ENCODE measurements around the gene NWD2. TPM values are rescaled to one million over a fixed set of nuclear protein-coding genes. Genes with fewer than 3 reads are reported as not detected.

Gene NWD2
- total and polyA plus RNA-seq, 2 experiments from 2014 or later: not detected

- DNase-seq: no peak
- H3K9me3 ChIP-seq (ENCODE audit: low read depth): no peaks in the 10 kb centered on the region
- H3K9me2 ChIP-seq (ENCODE audit: insufficient read depth): no peaks in the 10 kb centered on the region
- no peak overlapping the region for H2AFZ ChIP-seq
- H4K20me1 ChIP-seq (ENCODE audit: insufficient read depth): no peaks in the 10 kb centered on the region
- H3K27me3 ChIP-seq (replicated peaks; ENCODE audit: insufficient read depth): no peaks in the 10 kb centered on the region
- no peak overlapping the region for H3K4me3 ChIP-seq
- H3K79me2 ChIP-seq (ENCODE audit: insufficient read depth): no peaks in the 10 kb centered on the region
- H3K9ac ChIP-seq: no peak overlapping the region
- TF ChIP-seq EZH2phosphoT487 (IDR thresholded peaks at IDR 0.05; ENCODE audit: insufficient read depth, low read depth): no peak
- no peak for TF ChIP-seq EZH2 (IDR thresholded peaks at IDR 0.05; ENCODE audit: insufficient read depth, poor library complexity, severe bottlenecking)
- no peaks in the 10 kb centered on the region for H3K4me1 ChIP-seq (ENCODE audit: insufficient read depth)
- H3F3A ChIP-seq (ENCODE audit: insufficient read depth): no peaks in the 10 kb centered on the region
- H3K36me3 ChIP-seq (ENCODE audit: low read depth): no peaks in the 10 kb centered on the region
- H3K27ac ChIP-seq: no peak overlapping the region
- H3K4me2 ChIP-seq (ENCODE audit: unreplicated experiment): no peak overlapping the region
- in situ Hi-C loops (cut with MboI): no loop called here
Measured at GRCh38 chr4:37424753-37425152, 180.2 kb downstream of the NWD2 start.

GRCh38 chr4:37425857-37426256 is 181.3 kb downstream of the NWD2 start:
- Histone ChIP-seq H3F3A (ENCODE audit: insufficient read depth) (no peaks in the 10 kb centered on the region), H3K4me3 (no peak overlapping the region), H3K36me3 (ENCODE audit: low read depth) (no peaks in the 10 kb centered on the region), H4K20me1 (ENCODE audit: insufficient read depth) (no peaks in the 10 kb centered on the region), H3K79me2 (ENCODE audit: insufficient read depth) (no peaks in the 10 kb centered on the region), H3K4me2 (ENCODE audit: unreplicated experiment) (no peak overlapping the region), H3K27ac (no peak overlapping the region), H3K9me3 (ENCODE audit: low read depth) (no peaks in the 10 kb centered on the region), H2AFZ (no peak overlapping the region), H3K9me2 (ENCODE audit: insufficient read depth) (no peaks in the 10 kb centered on the region), H3K9ac (no peak overlapping the region), H3K4me1 (ENCODE audit: insufficient read depth) (no peaks in the 10 kb centered on the region), H3K27me3 (replicated peaks; ENCODE audit: insufficient read depth) (no peaks in the 10 kb centered on the region)
- no peak for DNase-seq
- TF ChIP-seq EZH2phosphoT487 (IDR thresholded peaks at IDR 0.05; ENCODE audit: insufficient read depth, low read depth) (no peak), EZH2 (IDR thresholded peaks at IDR 0.05; ENCODE audit: insufficient read depth, poor library complexity, severe bottlenecking) (no peak)
- in situ Hi-C loops (cut with MboI): no loop called here
- WGBS, 2 experiments (ENCODE audit: low coverage in 1 of 2, low lambda C conversion rate in 2 of 2, missing lambda C conversion rate in 2 of 2): 16 to 26% methylated on average over 2 of the region's 2 CpGs

- H3K27ac ChIP-seq: no peak overlapping the region
- H4K20me1 ChIP-seq (ENCODE audit: insufficient read depth): no peaks in the 10 kb centered on the region
- H3K79me2 ChIP-seq (ENCODE audit: insufficient read depth): no peaks in the 10 kb centered on the region
- H3K4me2 ChIP-seq (ENCODE audit: unreplicated experiment): no peak overlapping the region
- no peaks in the 10 kb centered on the region for H3K36me3 ChIP-seq (ENCODE audit: low read depth)
- no peaks in the 10 kb centered on the region for H3K4me1 ChIP-seq (ENCODE audit: insufficient read depth)
- DNase-seq: no peak
- WGBS, 2 experiments (ENCODE audit: low coverage in 1 of 2, low lambda C conversion rate in 2 of 2, missing lambda C conversion rate in 2 of 2): 27 to 30% methylated on average over 2 of the region's 2 CpGs
- no peak overlapping the region for H2AFZ ChIP-seq
- no peaks in the 10 kb centered on the region for H3K27me3 ChIP-seq (replicated peaks; ENCODE audit: insufficient read depth)
- in situ Hi-C loops (cut with MboI): no loop called here
- no peaks in the 10 kb centered on the region for H3K9me3 ChIP-seq (ENCODE audit: low read depth)
- no peaks in the 10 kb centered on the region for H3K9me2 ChIP-seq (ENCODE audit: insufficient read depth)
- no peak overlapping the region for H3K9ac ChIP-seq
- TF ChIP-seq EZH2phosphoT487 (IDR thresholded peaks at IDR 0.05; ENCODE audit: insufficient read depth, low read depth): no peak
- no peak for TF ChIP-seq EZH2 (IDR thresholded peaks at IDR 0.05; ENCODE audit: insufficient read depth, poor library complexity, severe bottlenecking)
- no peaks in the 10 kb centered on the region for H3F3A ChIP-seq (ENCODE audit: insufficient read depth)
- no peak overlapping the region for H3K4me3 ChIP-seq
Measured at GRCh38 chr4:37427193-37427592, 182.7 kb downstream of the NWD2 start.

GRCh38 chr4:37429906-37430305 is 185.4 kb downstream of the NWD2 start:
- no peak overlapping the region for H3K4me3 ChIP-seq
- no peaks in the 10 kb centered on the region for H3K9me2 ChIP-seq (ENCODE audit: insufficient read depth)
- H3F3A ChIP-seq (ENCODE audit: insufficient read depth): no peaks in the 10 kb centered on the region
- H3K36me3 ChIP-seq (ENCODE audit: low read depth): no peaks in the 10 kb centered on the region
- H3K27me3 ChIP-seq (replicated peaks; ENCODE audit: insufficient read depth): no peaks in the 10 kb centered on the region
- DNase-seq: no peak
- H3K79me2 ChIP-seq (ENCODE audit: insufficient read depth): no peaks in the 10 kb centered on the region
- H4K20me1 ChIP-seq (ENCODE audit: insufficient read depth): no peaks in the 10 kb centered on the region
- H3K4me2 ChIP-seq (ENCODE audit: unreplicated experiment): no peak overlapping the region
- H3K27ac ChIP-seq: no peak overlapping the region
- no peaks in the 10 kb centered on the region for H3K4me1 ChIP-seq (ENCODE audit: insufficient read depth)
- no peak overlapping the region for H2AFZ ChIP-seq
- in situ Hi-C loops (cut with MboI): no loop called here
- H3K9me3 ChIP-seq (ENCODE audit: low read depth): no peaks in the 10 kb centered on the region
- no peak for TF ChIP-seq EZH2phosphoT487 (IDR thresholded peaks at IDR 0.05; ENCODE audit: insufficient read depth, low read depth)
- TF ChIP-seq EZH2 (IDR thresholded peaks at IDR 0.05; ENCODE audit: insufficient read depth, poor library complexity, severe bottlenecking): no peak
- H3K9ac ChIP-seq: no peak overlapping the region

GRCh38 chr4:37430718-37431416 is 186.3 kb downstream of the NWD2 start:
- Histone ChIP-seq H3K9me2 (ENCODE audit: insufficient read depth) (no peaks in the 10 kb centered on the region), H4K20me1 (ENCODE audit: insufficient read depth) (no peaks in the 10 kb centered on the region), H2AFZ (no peak overlapping the region), H3K9me3 (ENCODE audit: low read depth) (no peaks in the 10 kb centered on the region), H3K36me3 (ENCODE audit: low read depth) (no peaks in the 10 kb centered on the region), H3K27me3 (replicated peaks; ENCODE audit: insufficient read depth) (no peaks in the 10 kb centered on the region), H3K4me3 (no peak overlapping the region), H3K9ac (no peak overlapping the region), H3K79me2 (ENCODE audit: insufficient read depth) (no peaks in the 10 kb centered on the region), H3K4me1 (ENCODE audit: insufficient read depth) (no peaks in the 10 kb centered on the region), H3K27ac (no peak overlapping the region), H3F3A (ENCODE audit: insufficient read depth) (no peaks in the 10 kb centered on the region), H3K4me2 (ENCODE audit: unreplicated experiment) (no peak overlapping the region)
- TF ChIP-seq EZH2phosphoT487 (IDR thresholded peaks at IDR 0.05; ENCODE audit: insufficient read depth, low read depth): no peak
- TF ChIP-seq EZH2 (IDR thresholded peaks at IDR 0.05; ENCODE audit: insufficient read depth, poor library complexity, severe bottlenecking): no peak
- 23 to 36% methylated on average over 3 of the region's 3 CpGs for WGBS, 2 experiments (ENCODE audit: low coverage in 1 of 2, low lambda C conversion rate in 2 of 2, missing lambda C conversion rate in 2 of 2)
- DNase-seq: no peak
- in situ Hi-C loops (cut with MboI): no loop called here

All from GM23248 (cell line).